C4-2B (cell line): ENCODE data around the gene C19orf12.
"Not testable (repeated sequence)": the region's sequence is repeated elsewhere in the genome, so short reads cannot be mapped to it uniquely, and the experiment has no call there.

Source experiments
- H3K27ac ChIP-seq: fragments of 450-650 bp; 2 replicates; pipeline ENCODE4 v1.5.1; 2017
- CTCF ChIP-seq: fragments of 450-650 bp; conservative IDR thresholded peaks from 2 replicates; pipeline ENCODE4 v1.5.1; 2017; ENCODE audit warnings: mild to moderate bottlenecking
- ZFX ChIP-seq: fragments of 450-650 bp; IDR thresholded peaks from 2 replicates; pipeline ENCODE4 v1.6.1; 2017

The C19orf12 gene

GRCh38 chr19:29711584-29712132 lies 3.4 kb downstream of the C19orf12 start:
- no peak overlapping the region for H3K27ac ChIP-seq
- TF ChIP-seq ZFX, result no peak
- no peak for TF ChIP-seq CTCF

GRCh38 chr19:29709440-29709798 lies 5.6 kb downstream of the C19orf12 start:
- not testable (repeated sequence) for H3K27ac ChIP-seq

- no peak overlapping the region for H3K27ac ChIP-seq
- no peak for TF ChIP-seq ZFX
- TF ChIP-seq CTCF, result no peak
Observed at GRCh38 chr19:29708554-29709439, 6.3 kb downstream of the C19orf12 start.

- TF ChIP-seq CTCF, result no peak
- H3K27ac ChIP-seq, result no peak overlapping the region
Observed at GRCh38 chr19:29706635-29707034, 8.4 kb downstream of the C19orf12 start.

- no peak for TF ChIP-seq CTCF
- no peak overlapping the region for H3K27ac ChIP-seq
Observed at GRCh38 chr19:29705706-29706105, 9.4 kb downstream of the C19orf12 start.

- H3K27ac ChIP-seq, result no peak overlapping the region
- no peak for TF ChIP-seq ZFX
- no peak for TF ChIP-seq CTCF
Observed at GRCh38 chr19:29704562-29705558, 10.2 kb downstream of the C19orf12 start.

- no peak overlapping the region for H3K27ac ChIP-seq
Observed at GRCh38 chr19:29702963-29703320, 12.1 kb downstream of the C19orf12 start.

More at GRCh38 chr19:29702963-29703320, 12.1 kb downstream of the C19orf12 start:
- TF ChIP-seq ZFX (no peak), CTCF (no peak)
